ENCODE results near the gene APOBEC3A. TPM values are rescaled to one million over a fixed set of nuclear protein-coding genes. Genes with fewer than 3 reads are reported as not detected.
"Not testable (repeated sequence)": the region's sequence is repeated elsewhere in the genome, so short reads cannot be mapped to it uniquely, and the experiment has no call there.

The APOBEC3A gene
- total RNA-seq, 4 donors from 2014 or later, result 0.67 TPM; not detected in 3

- Histone ChIP-seq H3K4me1 (peaks cover 0 to 6% of the 10 kb centered on the region in 2 donors), H3K36me3 (no peaks in the 10 kb centered on the region), H3K27me3 (no peaks in the 10 kb centered on the region), H3K27ac (no peak overlapping the region), H3K4me3 (replicated peaks in 1 of 3) (no peak overlapping the region), H3K9me3 (no peaks in the 10 kb centered on the region)
- intact Hi-C loops (cut with DNase I), result no loop called here
- no peak for TF ChIP-seq CTCF (IDR thresholded peaks at IDR 0.05)
- TF ChIP-seq POLR2A (IDR thresholded peaks at IDR 0.05), result no peak
- DNase-seq, result no peak
- WGBS, 2 donors, result 85% methylated on average over 6 of the region's 6 CpGs
Observed at GRCh38 chr22:38957808-38958650, 620 bp downstream of the APOBEC3A start.

- H3K4me3 ChIP-seq (replicated peaks in 1 of 3); H3K27ac ChIP-seq; DNase-seq; H3K9me3 ChIP-seq; H3K27me3 ChIP-seq; H3K36me3 ChIP-seq; intact Hi-C loops (cut with DNase I): not testable (repeated sequence)
- H3K4me1 ChIP-seq, result peaks cover 0 to 12% of the 10 kb centered on the region in 2 donors
Observed at GRCh38 chr22:38958651-38958943, 1.2 kb downstream of the APOBEC3A start.

- 93% methylated on average over 8 of the region's 8 CpGs for WGBS, 2 donors
- Histone ChIP-seq H3K4me1 (peaks cover 0 to 22% of the 10 kb centered on the region in 2 donors), H3K4me3 (replicated peaks in 1 of 3) (no peak overlapping the region), H3K9me3 (no peaks in the 10 kb centered on the region), H3K27ac (no peak overlapping the region), H3K27me3 (no peaks in the 10 kb centered on the region), H3K36me3 (no peaks in the 10 kb centered on the region)
- DNase-seq, result no peak
- intact Hi-C loops (cut with DNase I), result no loop called here
- TF ChIP-seq CTCF (IDR thresholded peaks at IDR 0.05) (no peak), POLR2A (IDR thresholded peaks at IDR 0.05) (no peak)
Observed at GRCh38 chr22:38959590-38959989, 2.2 kb downstream of the APOBEC3A start.

- H3K4me3 ChIP-seq (replicated peaks in 1 of 3); H3K27ac ChIP-seq; intact Hi-C loops (cut with DNase I); H3K36me3 ChIP-seq; DNase-seq; H3K9me3 ChIP-seq; H3K27me3 ChIP-seq: not testable (repeated sequence)
- peaks cover 0 to 28% of the 10 kb centered on the region in 2 donors for H3K4me1 ChIP-seq
- WGBS, 2 donors, result 85 to 97% methylated on average over 1 to 4 of the region's 4 CpGs
Observed at GRCh38 chr22:38960673-38961072, 3.3 kb downstream of the APOBEC3A start.

GRCh38 chr22:38963291-38963738, 5.9 kb downstream of the APOBEC3A start:
- Histone ChIP-seq H3K4me1 (peaks cover 0 to 28% of the 10 kb centered on the region in 2 donors), H3K27ac (peak overlapping the region in 2 of 3 donors; percentile 77 to 78)
- intact Hi-C loops (cut with DNase I); H3K36me3 ChIP-seq; H3K4me3 ChIP-seq (replicated peaks in 1 of 3); H3K27me3 ChIP-seq; H3K9me3 ChIP-seq: not testable (repeated sequence)
- DNase-seq, result peak; percentile 69 to 77
- 40% methylated on average over 1 to 5 of the region's 11 CpGs for WGBS, 2 donors

GRCh38 chr22:38963872-38964271, 6.5 kb downstream of the APOBEC3A start:
- H3K4me3 ChIP-seq (replicated peaks in 1 of 3), result no peak overlapping the region
- intact Hi-C loops (cut with DNase I), result no loop called here
- 55% methylated on average over 9 of the region's 9 CpGs for WGBS, 2 donors

More at GRCh38 chr22:38963872-38964271, 6.5 kb downstream of the APOBEC3A start:
- peak; percentile 38 to 55 for DNase-seq
- Histone ChIP-seq H3K27ac (peak overlapping the region in 2 of 3 donors; percentile 77 to 78), H3K27me3 (no peaks in the 10 kb centered on the region), H3K9me3 (no peaks in the 10 kb centered on the region), H3K36me3 (no peaks in the 10 kb centered on the region), H3K4me1 (peaks cover 0 to 28% of the 10 kb centered on the region in 2 donors)
- TF ChIP-seq CTCF (IDR thresholded peaks at IDR 0.05) (no peak), POLR2A (IDR thresholded peaks at IDR 0.05) (no peak)

Measured in thyroid gland (tissue), 4 donors.